Islet of Langerhans (tissue), 1 donor: ENCODE measurements around the gene NPAS1.
"Not testable (repeated sequence)": the region's sequence is repeated elsewhere in the genome, so short reads cannot be mapped to it uniquely, and the experiment has no call there.

Experiments
- FAIRE-seq: peaks from one replicate; lab custom pipeline; 2011; peaks lifted over from hg19 to GRCh38; lab: Jason Lieb, UNC

The NPAS1 gene

GRCh38 chr19:46992699-46993535, 26.7 kb upstream of the NPAS1 start:
- FAIRE-seq: no peak

GRCh38 chr19:46993622-46994021, 26.0 kb upstream of the NPAS1 start:
- no peak for FAIRE-seq

- FAIRE-seq: no peak
These were observed 25.4 kb upstream of the NPAS1 start for GRCh38 chr19:46994141-46994686.

GRCh38 chr19:46995492-46995891, 24.1 kb upstream of the NPAS1 start:
- FAIRE-seq: no peak

- FAIRE-seq: no peak
These were observed 21.1 kb upstream of the NPAS1 start for GRCh38 chr19:46998445-46999125.

- no peak for FAIRE-seq
These were observed 20.3 kb upstream of the NPAS1 start for GRCh38 chr19:46999377-46999776.

- FAIRE-seq: no peak
These were observed 19.8 kb upstream of the NPAS1 start for GRCh38 chr19:46999878-47000277.

- no peak for FAIRE-seq
These were observed 19.3 kb upstream of the NPAS1 start for GRCh38 chr19:47000373-47000772.

GRCh38 chr19:47001584-47001983, 18.1 kb upstream of the NPAS1 start:
- no peak for FAIRE-seq

GRCh38 chr19:47002106-47002766, 17.4 kb upstream of the NPAS1 start:
- FAIRE-seq: no peak

GRCh38 chr19:47002853-47003610, 16.6 kb upstream of the NPAS1 start:
- FAIRE-seq: no peak

GRCh38 chr19:47003611-47004465, 15.8 kb upstream of the NPAS1 start:
- FAIRE-seq: no peak

GRCh38 chr19:47005164-47005641, 14.4 kb upstream of the NPAS1 start:
- FAIRE-seq: no peak

- FAIRE-seq: no peak
These were observed 13.8 kb upstream of the NPAS1 start for GRCh38 chr19:47005873-47006272.

- no peak for FAIRE-seq
These were observed 13.1 kb upstream of the NPAS1 start for GRCh38 chr19:47006496-47006895.

- not testable (repeated sequence) for FAIRE-seq
These were observed 9.1 kb upstream of the NPAS1 start for GRCh38 chr19:47010549-47010948.

- no peak for FAIRE-seq
These were observed 7.0 kb upstream of the NPAS1 start for GRCh38 chr19:47012617-47013016.

- FAIRE-seq: no peak
These were observed 6.6 kb upstream of the NPAS1 start for GRCh38 chr19:47013041-47013517.

GRCh38 chr19:47018923-47019322, 714 bp upstream of the NPAS1 start:
- FAIRE-seq: no peak

- FAIRE-seq: no peak
These were observed 632 bp downstream of the NPAS1 start for GRCh38 chr19:47020132-47020805.
